DMS114 treated with DMSO at 0.1 percent for 48 hours (cell line): ENCODE measurements around the gene KRT82.
"Not testable (repeated sequence)": the region's sequence is repeated elsewhere in the genome, so short reads cannot be mapped to it uniquely, and the experiment has no call there.

ENCODE experiments used
- DNase-seq: peaks from one replicate; lab custom pipeline; 2025; ENCODE audit not compliant: unreplicated experiment; lab: John Stamatoyannopoulos, UW

Gene KRT82

DNA sequence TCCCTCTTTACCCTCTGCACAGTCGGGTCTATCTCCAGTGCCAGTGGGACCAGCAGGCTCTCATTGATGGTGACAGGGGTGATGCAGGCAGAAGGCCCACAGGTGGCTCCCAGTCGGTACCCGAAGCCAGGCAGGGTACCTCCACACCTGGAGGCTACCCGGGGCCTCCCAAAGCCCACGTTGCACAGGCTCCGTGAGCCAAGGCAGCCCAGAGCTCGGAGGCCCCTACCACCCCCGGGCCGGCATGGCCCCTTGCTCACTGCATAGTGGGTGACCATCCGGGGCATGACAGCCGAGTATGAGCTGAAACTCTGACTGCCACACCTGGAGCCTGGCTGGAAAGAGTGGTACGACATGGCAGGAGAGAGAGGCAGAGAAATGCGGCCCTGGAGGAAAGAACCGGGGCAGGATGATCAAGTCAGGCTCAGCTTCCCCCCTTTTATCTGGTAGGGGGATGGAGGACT lies at the start of gene KRT82:
Gene KRT82 (minus strand): TSS at position 414 of the 464 bp plus-strand sequence. CDS start 58 bp downstream, at position 356.
- DNase-seq = no peak

DNA sequence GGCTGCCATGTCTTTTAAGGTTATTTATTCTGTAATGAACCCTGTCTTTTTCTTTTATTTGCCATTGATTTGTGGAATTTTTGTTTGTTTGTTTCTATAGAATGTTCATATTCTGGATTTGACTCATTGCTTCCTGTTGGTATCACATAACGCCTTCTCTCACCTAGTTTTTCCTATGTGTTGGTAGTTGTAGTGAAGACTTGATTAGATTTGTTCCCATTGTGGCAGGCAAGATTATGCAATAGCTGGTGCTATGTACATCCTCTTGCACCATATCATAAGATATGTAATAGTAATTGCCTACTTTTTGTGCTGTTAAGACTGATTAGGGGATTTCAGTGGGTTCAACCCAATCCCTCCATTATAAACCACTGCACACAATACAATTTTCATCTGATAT lies 49.7 kb upstream of the KRT82 start:
- DNase-seq = no peak

DNA sequence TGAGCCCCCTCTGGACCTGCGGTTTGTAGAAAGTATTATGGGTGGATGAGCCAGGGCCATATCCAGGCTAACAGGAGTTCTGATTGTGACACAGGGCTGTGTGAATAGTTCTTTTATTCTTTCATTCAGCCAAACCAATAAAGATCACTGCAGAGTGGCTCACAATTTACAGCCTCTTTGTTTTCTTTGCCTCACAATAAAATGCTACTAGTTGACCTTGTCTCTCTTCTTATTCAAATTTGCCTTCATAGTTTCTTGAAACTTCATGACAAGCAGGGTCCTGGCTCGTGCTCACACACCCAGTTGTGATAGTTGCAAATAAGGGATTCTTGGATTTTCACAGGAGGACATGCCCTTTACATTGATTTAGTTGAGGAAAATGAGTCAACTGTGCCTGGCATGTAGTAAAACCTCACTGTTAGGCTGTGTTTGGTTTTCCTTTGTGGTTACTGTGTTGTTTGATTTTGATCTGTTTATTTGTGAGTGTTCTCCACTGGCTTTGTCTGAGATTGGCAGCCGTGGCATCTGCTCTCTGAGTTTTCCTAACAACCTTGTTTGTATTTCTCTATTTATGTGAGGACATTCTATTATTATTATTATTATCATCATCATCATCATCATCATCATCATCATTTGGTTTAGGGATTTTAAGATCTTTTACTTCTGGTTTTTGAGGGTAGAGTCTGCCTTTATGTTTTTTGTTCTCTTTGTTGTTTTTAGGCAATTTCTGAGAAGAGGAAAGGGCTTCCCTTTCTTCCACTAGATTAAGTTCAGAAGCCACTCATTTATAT lies 48.5 kb upstream of the KRT82 start:
- no peak for DNase-seq

DNA sequence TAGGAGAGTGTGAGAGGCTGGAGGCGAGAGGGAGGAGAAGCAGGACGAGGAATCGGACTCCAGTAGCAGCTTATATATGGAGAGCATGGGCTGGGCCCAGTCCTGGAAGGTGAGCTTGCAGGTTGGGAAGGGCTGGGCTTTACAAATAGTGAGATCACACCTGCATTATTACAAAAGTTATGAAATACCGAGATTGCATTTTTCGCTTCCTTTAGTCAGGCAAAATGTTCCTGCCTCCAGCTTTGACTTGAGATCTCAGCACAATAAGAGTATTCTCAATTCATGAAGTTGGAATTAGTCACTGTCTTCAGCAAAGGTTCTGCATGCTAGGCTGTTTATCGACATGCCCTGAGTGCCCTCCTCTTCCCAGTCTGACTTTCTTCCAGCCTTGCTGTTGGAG lies 46.0 kb upstream of the KRT82 start, which contains the start of gene KRT6B:
Gene KRT6B (minus strand): TSS at position 46 of the 400 bp plus-strand sequence. CDS start 68 bp downstream, outside the sequence.
- no peak for DNase-seq

DNA sequence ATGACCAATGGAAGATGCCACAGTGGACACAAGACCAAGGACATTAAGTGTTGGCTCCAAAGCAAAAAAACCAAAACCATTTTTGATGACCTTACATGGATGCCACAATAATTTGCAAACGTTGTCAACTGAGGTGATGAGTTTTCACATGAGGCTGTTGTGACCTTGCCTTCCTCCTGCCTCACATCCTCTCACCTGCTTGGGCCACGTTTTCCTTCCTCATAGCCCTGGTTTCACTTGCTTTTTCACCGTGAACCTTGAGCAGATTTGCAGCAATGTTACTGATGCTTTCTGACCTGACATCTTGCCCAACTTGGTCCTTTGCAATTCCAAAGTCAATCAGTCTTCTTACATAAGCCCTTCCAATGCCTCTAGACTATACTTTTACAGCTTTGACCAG lies 42.1 kb upstream of the KRT82 start:
- no peak for DNase-seq

DNA sequence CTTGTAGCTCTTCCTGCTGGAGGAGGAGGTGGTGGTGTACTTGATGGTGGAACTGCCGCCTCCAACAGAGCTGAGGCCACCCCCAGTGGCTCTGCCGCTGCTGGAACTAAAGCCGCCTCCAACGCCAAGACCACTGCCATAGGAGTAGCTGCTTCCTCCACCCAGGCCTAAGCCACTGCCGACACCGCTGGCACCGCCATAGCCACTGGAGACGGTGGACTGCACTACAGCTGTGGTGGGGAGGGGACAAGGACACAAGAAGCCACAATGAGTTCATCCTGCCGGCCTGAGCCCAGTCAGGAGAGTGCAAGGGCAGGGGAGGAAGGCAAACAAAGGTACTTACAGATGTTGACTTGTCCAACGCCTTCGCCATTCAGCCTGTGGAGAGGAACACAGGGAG lies 41.1 kb upstream of the KRT82 start:
- not testable (repeated sequence) for DNase-seq

DNA sequence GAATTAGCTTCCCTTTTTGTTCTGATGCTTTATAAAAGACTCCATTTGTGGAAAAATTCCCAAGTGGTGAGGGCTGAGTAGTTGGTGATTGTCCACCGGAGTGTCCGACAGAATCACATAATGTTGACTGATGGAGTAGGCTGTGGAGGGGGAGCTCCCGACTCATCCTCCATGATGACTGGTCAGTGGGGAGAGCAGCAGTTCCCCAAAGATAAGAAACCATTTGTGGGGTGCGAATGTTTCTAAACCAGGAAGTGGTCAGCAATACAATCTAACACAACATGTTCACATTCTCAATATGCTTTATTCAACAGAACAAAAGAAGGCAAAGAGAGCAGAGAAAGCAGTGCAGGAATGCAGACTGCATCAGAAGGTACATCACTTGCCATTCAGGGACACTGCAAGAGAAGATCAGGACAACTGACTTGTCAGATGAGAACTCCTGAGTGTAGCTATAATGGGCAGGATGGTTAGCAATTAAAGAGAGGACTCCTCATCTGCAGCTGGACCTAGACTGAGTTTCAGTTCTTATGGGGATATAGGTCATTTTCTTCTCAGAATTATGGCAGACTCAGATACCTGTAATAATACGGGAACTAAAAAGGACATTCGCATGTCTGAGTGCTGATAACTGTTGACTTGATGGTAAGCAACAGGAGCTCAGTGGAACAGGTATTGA lies 40.4 kb upstream of the KRT82 start:
- no peak for DNase-seq

DNA sequence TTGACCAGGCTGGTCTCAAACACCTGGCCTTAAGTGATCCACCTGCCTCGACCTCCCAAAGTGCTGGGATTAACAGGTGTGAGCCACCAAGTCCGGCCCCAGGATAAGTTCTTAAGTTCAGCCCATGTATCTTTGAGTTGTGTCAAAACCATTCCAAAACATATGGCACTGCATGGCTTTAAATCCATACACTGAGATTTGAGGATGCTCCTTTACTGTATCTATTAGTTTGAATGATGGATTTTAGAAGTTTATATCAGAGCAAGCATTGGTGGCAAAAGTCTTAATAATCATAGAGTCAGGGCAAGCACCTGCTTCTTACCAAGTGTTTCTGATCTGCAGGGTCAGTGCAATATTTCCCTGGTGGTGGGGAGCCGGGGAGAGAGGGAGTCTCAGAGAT lies 39.7 kb upstream of the KRT82 start:
- DNase-seq = no peak

DNA sequence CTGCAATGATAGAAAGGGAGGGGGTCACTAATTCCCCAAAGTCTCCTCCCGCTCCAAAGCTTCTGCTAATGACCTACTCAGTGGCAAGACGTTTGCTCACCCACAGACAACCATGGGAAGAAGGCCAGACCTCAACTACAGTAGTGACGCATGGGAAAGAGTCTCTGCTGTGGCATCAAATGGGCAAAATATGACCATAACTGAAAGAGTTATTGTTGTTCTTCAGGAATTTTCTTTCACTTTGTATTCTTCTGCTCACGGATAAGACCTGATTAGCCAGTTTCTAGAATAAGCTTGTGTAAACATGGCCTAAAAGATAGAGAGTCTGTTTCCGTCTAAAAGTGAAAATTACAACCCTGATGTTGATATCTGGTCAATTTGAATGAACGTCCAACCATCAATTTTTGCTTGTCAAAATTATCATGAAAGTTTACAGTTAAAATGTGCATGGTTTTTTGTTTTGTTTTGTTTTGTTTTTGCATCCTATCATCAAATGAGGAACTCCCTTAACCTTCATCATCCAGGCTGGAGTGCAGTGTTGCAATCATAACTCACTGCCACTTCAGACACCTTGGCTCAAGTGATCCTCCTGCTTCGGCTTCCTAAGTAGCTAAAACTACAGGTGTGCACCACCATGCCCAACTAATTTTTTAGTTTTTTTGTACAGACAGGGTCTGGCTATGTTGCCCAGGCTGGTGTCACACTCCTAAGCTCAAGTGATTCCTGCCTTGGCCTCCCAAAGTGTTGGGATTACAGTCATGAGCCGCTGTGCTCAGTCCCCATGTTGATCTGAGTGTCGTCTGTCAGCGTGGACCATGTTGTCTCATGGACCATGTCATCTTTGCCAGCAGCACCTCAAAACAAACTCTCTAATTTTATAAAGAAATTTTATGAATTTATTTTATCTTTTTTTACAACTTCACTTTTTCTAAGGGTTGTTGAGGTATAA lies 38.8 kb upstream of the KRT82 start:
- no peak for DNase-seq

DNA sequence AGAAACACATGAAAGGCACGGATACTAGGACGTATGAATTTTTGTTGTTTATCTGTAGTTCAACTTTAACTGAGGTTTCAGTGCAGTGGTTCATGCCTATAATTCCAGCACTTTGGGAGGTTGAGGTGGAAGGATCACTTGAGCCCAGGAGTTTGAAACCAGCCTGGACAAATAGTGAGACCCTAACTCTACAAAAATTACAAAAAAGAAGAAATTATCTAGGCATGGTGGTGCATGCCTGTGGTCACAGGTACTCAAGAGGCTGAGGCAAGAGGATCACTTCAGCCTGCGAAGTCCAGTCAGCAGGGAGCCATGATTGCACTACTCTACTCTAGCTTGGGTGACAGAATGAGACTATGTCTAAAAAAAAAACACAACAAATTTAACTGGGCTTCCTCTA lies 37.8 kb upstream of the KRT82 start:
- no peak for DNase-seq

DNA sequence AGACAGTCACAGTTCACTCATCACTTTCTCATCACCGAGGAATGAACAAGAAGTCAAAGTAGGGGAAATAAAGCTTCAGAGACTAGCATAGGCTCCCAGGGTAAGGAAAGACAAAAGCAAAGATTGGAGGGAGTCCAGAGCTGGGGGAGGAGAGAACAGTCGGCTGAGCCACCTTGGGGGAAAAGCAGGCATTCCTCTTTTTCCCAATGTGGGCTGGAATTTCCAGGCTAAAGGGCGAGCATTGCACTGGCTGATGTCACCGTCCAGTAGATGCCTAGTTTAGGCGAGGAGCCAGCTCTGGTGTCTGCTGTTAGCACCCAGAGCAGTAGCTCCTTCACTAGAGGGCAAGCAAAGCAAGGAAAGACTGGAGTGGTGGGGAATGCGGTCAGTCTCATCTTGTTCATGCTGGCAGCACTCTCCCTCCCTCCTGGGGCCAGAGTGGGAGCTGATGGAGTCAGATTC lies 36.5 kb upstream of the KRT82 start:
- no peak for DNase-seq

DNA sequence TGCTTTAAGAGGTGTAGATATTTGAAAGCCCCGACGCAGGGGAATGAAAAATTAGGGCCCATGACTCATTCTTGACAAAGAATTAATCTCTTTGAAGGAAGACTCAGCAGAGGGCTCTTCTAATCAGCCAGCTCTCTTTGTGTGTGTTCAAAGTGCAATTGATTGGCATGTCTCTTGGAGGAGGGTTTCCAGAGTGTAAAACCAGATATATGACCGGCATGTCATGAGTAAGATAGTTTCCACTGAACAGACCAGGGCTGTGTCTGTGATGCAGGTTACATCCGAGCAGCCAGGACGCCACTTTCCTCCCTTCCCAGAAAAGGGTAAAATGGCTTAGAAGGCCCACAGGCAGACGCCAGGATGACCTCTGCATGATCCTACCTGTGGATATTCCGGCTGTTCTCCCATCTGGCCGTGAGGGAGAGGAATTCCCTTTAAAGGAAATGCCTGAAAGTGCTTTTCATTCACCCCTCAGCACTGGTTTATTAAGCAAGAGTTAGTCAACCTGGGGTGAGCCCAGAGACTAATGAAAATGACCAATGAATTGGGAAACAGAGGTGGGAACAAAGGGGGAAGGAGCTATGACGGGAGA lies 35.3 kb upstream of the KRT82 start:
- DNase-seq = no peak

DNA sequence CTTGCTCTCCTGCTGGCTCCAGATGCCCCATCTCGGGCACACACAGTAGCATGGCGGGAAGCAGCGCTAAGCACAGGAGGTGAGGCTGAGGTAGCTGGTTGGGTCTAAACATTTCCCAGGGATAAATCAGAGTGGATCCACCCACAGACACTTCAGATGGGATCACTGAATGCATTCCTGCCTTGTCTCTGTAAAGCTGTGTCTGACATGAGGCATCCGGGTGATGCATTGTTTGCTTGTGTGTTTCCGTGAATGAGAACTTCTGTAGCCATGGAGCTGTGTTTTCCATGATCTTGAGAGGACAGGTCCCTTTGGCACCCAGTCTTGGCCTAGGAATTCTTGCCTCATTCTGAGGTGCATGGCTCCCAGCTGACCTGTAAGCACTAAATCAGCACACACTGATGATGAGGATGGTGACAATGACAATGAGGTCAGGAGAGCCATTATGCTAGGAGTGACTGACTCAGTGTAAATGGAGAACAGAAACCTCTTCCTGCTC lies 34.7 kb upstream of the KRT82 start:
- no peak for DNase-seq

DNA sequence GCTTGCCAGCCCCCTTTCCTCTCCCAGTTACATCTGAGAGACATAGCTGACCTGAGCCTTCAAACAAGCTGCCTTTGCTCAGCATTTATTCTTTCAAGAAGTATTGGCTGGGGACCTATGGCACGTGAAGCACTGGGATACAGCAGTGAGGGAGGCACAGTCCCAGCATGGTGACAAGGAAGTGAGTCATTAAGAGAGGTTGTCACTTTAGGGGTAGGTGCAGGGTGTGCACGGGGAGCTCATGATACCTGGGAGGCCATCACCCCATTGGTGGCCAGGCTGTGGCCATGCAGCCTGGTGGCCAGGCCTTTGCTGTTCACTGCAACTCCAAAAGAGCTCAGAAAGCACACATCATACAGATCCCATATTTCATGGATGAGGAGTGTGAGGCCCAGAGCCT lies 33.7 kb upstream of the KRT82 start:
- DNase-seq = no peak

DNA sequence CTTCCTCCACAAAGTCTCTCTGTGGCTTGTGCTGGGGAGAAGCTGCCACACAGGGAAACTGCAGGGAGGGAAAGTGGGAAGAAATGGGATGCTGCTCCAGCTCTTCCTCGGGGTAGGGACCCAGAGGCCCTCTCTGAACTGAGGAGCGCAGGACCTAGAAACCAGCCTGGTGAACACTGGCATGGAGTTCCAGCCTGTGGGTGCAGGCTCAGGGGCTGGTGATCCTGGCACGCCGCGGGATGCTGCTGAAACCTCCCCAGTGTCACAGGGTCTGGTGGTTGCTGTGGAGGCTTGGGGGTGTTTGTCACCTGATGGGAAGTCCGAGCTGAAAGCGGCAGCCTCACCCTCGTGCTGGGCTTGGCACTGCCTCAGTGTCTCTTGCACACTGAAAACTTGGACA lies 33.3 kb upstream of the KRT82 start:
- no peak for DNase-seq

DNA sequence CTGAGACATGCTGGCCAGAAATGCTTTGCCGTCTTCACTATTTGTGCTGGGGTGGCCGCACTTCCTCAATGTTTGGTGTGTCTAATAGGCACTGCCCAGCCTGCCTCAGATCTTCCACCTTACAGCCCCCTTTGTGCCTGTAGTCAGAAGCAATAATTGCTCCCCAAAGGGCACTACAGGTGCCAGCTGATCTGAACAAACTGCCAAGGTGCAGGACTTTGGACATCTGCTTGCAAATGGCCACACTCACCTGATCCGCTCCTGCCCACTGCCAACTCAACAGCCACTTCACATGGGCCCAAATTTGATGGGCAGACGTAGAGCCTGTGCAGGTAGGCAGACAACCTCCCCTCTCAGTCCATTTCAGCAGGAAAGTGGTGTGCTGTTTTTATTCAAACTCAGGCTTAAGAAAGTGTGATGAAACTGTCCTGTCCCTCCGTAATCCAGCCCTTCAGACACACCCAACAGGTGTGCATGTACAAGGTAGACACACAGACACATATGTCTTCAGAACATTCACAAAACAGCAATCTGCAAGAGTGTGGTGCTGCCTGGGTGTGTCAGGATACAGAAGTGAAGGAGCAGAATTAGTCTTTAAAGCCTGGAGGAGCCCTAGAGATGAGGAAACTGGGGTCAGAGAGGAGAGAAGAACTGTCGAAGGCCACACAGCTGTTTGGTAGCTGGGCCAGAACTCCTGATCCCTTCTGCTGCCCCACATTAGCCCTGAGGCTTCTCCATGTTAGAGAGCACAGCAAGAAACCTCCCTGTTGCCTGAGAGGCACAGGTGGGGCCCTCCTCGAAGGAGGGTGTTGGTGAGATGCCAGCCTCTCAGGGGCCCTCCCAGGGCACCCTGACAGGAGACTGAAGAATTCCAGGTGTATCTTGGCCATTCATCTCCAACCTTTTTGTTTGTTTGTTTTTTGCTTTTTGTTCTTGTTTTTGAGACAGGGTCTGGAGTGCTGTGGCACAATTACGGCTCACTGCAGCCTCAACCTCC lies 32.5 kb upstream of the KRT82 start:
- no peak for DNase-seq

DNA sequence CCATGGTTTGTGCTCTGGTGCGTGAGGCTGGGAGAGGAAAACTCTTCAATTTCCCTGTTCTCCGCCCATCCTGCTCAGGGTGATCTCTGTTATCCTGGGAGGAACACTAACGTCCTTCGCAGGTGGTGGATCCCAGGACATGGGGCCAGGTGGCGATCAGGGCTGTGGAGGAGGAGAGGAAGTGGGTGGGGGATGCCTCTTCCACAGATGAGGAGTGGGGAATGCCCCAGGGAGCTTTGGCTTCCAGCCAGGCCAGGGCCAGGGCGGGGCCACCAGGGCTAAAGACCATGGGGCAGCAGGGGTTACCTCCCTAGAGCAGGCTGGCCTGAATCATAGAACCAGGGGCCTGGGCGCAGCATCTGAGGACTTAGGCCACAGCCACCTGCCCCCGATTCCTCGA lies 31.4 kb upstream of the KRT82 start:
- no peak for DNase-seq

DNA sequence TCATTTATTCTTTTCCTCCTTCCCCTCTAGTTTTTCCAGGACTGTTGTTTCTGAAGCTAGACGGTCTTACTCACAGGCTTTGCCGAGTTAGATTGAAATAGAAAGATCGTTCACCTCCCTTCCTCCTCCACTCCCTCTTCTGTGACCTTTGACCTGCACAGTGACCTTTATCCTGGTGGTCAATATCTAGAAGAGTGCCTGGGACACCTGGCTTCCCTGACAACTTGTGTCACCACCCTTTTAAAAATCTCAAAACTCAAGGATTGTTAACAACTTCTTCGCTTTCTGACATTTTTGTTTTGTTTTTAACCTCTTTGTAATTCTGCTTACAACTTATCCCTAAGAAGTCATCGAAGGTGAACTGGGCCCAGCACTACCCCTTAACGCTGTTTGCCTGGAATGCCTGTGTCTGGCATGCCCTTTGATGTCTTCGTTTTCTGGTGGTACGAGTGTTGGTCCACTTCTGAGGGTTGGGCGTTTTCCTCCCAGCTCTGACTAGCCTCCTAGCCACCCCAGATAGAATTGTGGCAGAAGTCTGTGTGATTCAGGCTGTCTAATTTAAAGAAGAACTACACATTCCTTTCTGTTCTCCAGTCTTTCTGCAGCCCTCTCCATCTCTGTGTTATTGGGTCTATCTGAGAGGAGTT lies 30.8 kb upstream of the KRT82 start:
- DNase-seq = no peak
